ENCODE results near the gene SH2D2A.
"Not testable (repeated sequence)": the region's sequence is repeated elsewhere in the genome, so short reads cannot be mapped to it uniquely, and the experiment has no call there.

DNA sequence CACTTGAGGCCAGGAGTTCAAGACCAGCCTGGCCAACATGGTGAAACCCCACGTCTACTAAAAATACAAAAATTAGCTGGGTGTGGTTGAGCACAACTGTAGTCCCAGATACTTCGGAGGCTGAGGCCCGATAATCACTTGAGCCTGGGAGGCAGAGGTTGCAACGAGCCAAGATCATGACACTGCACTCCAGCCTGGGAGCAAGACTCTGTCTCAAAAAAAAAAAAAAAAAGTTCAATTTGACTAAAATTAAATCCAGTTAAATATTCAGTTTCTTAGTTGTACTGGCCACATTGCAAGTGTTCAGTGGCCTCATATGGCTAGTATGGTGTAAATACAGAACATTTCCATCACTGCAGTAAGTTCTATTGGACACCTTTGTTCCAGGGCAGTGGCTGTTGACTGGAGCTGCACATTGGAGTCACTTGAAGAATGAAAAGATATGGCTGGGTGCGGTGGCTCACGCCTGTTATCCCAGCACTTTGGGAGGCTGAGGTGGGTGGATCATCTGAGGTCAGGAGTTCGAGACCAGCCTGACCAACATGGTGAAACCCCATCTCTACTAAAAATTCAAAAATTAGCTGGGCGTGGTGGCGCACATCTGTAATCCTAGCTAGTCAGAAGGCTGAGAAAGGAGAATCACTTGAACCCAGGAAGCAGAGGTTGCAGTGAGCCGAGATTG lies 58.9 kb downstream of the SH2D2A start:
- not testable (repeated sequence) for TF ChIP-seq POLR2A, EP300 (IDR thresholded peaks at IDR 0.05)
- TF ChIP-seq, protein P1, sequence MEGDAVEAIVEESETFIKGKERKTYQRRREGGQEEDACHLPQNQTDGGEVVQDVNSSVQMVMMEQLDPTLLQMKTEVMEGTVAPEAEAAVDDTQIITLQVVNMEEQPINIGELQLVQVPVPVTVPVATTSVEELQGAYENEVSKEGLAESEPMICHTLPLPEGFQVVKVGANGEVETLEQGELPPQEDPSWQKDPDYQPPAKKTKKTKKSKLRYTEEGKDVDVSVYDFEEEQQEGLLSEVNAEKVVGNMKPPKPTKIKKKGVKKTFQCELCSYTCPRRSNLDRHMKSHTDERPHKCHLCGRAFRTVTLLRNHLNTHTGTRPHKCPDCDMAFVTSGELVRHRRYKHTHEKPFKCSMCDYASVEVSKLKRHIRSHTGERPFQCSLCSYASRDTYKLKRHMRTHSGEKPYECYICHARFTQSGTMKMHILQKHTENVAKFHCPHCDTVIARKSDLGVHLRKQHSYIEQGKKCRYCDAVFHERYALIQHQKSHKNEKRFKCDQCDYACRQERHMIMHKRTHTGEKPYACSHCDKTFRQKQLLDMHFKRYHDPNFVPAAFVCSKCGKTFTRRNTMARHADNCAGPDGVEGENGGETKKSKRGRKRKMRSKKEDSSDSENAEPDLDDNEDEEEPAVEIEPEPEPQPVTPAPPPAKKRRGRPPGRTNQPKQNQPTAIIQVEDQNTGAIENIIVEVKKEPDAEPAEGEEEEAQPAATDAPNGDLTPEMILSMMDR (IDR thresholded peaks at IDR 0.05): not testable (repeated sequence)

All from tibial nerve (tissue), 4 donors.